GM20431 (cell line): Measurements from ENCODE around the gene SOX8.
"Not testable (repeated sequence)": the region's sequence is repeated elsewhere in the genome, so short reads cannot be mapped to it uniquely, and the experiment has no call there.

ENCODE experiments used
- in situ Hi-C: fragments of 300-500 bp; cut with MseI, MboI; formaldehyde crosslinking; loops from one replicate; pipeline ENCODE4 v1.15.0; 2020; ENCODE audit warnings: low sequenced_read_pairs; ENCODE audit not compliant: unreplicated experiment

SOX8 gene

GRCh38 chr16:952321-952720 is 29.2 kb upstream of the SOX8 start:
- in situ Hi-C loops, result no loop called here

DNA sequence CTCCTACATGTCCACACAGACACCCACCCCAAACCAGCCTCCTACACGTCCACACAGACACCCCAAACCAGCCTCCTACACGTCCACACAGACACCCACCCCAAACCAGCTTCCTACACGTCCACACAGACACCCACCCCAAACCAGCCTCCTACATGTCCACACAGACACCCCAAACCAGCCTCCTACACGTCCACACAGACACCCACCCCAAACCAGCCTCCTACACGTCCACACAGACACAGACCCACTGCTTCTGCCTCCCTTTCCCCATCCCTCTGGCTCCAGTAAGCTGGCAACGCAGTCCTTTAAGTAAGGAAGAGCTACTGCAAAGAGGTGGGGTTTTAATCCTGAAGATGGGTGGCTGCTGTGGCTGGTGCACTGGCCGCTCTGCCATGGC is 27.8 kb upstream of the SOX8 start:
- in situ Hi-C loops, result not testable (repeated sequence)

DNA sequence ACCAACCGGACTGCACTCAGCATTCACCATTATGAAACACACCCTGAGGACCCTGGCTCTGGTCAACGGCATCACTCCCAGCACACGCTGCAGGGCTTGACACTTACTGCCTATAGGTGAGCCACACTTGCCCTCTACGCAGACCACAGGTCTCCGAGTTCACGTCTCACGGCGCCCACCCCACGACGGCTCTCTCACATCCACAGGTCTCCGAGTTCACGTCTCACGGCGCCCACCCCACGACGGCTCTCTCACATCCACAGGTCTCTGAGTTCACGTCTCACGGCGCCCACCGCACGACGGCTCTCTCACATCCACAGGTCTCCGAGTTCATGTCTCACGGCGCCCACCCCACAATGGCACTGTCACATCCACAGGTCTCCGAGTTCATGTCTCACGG is 25.8 kb upstream of the SOX8 start:
- in situ Hi-C loops, result not testable (repeated sequence)

- in situ Hi-C loops, result no loop called here
Measured at GRCh38 chr16:959232-960040, 22.1 kb upstream of the SOX8 start.

DNA sequence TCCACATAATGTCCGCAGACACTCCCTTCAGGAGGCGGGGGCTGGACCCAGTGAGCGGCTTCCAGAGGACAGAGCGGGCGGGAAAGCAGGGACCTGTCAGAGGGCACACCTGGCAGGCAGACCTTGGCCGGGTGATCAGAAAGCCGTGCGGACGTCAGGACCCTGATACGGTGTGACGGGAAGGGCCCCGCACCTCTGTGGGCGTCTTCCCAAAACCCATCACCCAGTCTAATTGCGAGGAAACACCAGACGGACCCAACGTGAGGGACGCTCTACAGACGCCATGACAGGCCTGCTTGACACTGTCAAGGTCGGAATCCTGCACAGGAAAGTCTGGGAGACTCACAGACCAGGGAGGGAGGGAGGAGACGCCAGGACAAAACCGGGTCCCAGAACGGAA is 19.2 kb upstream of the SOX8 start:
- in situ Hi-C loops, result no loop called here

DNA sequence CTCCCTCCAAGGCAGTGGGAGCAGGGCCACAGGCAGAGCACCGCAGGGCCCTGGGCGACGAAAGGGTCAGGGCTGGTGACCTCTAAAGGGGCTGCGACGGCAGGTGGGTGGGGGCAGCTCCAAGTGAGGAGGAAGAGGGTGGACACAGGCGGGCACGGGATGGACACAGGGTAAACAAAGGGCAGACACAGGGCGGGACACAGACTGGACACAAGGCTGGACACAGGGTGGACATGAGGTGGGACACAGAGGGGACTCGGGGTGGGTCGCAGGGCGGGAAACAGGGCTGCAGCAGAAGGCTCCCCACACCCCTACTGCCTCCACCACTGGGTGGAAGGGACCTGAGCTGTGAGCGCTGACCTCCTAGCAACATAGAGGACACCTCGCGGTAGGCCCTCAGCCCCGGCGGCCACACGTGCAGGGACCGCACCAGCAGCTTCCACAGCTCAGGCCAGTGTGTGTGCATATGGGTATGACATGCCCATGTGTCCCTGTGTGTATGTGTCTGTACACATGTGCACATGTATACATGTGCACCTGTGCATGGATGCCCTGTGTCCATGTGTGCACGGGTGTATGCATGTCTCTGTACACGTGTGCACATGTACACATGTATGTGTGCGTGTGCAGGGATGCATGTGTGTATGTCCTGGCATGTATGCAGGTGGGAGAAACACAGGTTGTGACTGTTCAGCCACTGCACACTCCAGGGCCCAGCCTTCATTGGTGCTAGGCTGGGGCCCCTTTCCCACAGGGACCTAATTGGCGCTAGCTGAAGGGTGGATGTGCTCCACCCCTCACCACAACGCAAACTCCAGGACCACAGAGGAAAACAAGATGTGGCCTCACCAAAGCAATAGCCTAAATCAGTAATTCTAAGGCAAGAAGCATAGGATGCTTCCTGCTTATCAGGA is 18.4 kb upstream of the SOX8 start:
- in situ Hi-C loops, result no loop called here

DNA sequence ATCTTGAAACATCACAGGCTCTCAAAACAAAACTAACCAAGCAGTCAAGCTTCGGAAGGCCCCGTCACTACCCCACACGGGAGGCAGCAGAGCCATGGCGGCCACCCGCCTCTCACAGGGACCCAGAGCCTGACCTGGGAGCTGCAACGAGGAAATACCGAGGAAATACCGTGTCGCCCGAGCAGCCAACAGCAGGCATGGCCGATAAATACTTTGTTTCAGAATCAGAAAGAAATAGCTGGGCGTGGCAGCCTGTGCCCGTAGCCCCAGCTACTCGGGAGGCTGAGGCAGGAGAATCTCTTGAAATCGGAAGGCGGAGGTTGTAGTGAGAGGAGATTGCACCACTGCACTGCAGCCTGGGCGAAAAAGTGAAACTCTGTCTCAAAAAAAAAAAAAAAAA is 17.7 kb upstream of the SOX8 start:
- in situ Hi-C loops, result no loop called here

GRCh38 chr16:964356-965035 is 17.1 kb upstream of the SOX8 start:
- in situ Hi-C loops, result no loop called here

GRCh38 chr16:965036-965395 is 16.6 kb upstream of the SOX8 start:
- in situ Hi-C loops, result no loop called here

GRCh38 chr16:965487-965886 is 16.1 kb upstream of the SOX8 start:
- in situ Hi-C loops, result no loop called here

DNA sequence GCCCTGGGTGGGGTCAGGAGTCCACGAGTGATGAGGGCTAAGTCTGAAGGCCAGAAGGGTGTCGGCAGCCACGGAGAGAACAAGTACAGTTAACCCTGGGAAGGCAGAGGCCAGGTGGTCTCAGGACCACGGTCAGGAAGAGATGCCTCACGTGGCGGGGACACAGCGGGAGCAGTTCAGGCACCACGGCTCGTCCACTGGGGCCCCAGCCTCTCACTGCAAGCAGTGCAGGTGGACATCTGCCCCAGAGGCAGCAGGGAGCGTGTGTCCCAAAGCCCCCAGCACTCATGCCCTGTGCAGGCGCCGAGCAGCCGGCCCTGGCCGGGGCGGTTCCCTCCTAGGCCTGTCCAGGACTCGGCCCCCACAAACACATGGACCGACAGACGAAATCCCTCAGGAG is 15.5 kb upstream of the SOX8 start:
- in situ Hi-C loops, result no loop called here

- in situ Hi-C loops, result no loop called here
Measured at GRCh38 chr16:966505-966904, 15.1 kb upstream of the SOX8 start.

GRCh38 chr16:967077-967541 is 14.5 kb upstream of the SOX8 start:
- in situ Hi-C loops, result no loop called here

DNA sequence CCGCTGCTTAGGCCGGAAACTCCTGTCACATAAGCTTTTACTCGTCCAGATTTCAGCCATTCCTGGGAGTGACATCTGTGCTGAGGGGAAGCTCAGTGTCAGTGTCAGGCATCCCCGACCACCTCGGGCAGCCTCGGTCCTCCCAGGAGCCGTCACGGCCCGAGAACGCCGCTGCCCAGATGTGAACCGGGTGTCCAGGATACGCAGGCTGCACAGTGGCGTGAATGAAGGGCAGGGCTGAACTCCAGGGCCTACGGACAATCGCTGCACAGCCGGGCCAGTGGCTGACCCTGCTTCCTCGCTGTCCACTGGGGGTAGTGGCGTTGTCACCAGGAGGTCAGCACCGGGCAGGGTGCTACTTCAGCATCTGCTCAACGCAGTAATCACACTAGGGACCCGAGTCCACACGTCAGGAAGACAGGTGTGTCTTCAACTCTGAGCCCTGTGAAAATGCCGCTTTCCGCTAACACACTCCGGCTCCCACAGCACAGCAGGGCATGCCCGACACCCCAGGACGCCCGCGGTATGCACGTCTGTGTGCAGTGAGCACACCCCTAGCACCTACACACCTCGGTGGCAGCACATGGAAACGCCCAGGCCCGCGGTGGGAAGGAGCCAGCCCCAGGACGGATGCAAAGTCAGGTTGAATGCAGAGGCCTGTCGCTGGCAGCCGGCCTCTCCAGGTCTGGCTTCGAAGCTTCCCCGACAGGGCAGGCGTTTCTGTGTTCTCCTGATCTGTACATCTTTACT is 13.8 kb upstream of the SOX8 start:
- in situ Hi-C loops, result no loop called here

DNA sequence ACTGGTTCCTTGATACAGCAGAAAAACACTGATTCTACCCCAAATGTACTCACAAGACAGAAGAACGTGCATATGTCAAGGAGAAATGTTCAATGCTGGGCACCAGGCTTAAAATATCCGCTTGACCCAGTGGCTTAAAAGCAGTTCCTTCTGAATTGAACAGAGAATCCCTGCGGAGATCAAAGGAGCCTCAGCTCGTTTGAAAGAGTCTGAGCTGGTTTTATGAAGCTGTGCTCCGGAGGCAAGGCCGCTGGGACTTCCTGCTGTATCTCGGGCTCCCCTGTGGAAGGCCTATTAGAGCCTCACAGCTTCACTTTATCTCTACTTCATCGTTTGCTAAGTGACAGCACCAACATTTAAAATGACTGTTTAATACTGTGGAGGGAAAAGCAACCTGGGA is 12.9 kb upstream of the SOX8 start:
- in situ Hi-C loops, result no loop called here

DNA sequence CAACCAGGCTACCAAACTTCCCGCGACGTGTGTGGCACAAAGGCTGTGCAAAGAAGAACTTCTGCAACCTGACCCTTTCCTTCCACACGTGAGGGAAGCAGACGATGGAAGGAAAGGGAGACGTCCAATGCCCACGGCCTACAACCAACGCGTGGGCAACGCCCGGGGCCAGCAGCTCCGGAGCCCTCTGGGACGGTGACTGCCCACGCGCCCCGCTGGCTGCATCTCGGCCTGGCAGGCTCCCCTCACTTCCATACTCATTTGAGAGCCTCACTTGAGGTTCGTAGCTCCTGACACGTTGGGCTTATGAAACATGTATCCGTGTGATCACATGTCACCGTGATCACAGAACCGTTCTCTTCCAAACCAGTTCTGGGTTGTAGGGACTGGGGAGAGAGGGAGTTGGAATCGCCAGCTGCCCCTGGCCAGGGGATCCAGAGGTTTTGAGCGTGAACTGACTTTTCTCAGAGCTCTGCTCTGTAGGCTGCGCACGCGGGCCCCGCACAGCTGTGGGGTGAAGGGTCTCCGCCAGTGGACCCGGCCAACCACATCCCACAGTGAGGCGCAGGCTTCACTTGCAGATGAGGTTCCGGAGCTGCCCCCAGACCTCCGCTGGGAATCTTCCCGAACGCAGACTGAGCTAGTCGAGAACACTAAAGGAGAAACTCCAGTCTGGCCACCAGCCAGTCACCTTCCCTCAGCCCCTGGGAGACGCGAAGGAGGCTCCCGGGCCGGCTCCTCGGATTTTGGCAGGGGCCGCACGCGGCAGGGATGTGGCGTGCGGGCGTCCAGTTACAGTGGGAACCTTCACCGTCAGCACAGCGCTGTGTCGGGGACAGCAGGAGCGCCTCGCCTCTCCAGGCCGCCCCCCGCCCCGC is 11.8 kb upstream of the SOX8 start:
- in situ Hi-C loops, result no loop called here

DNA sequence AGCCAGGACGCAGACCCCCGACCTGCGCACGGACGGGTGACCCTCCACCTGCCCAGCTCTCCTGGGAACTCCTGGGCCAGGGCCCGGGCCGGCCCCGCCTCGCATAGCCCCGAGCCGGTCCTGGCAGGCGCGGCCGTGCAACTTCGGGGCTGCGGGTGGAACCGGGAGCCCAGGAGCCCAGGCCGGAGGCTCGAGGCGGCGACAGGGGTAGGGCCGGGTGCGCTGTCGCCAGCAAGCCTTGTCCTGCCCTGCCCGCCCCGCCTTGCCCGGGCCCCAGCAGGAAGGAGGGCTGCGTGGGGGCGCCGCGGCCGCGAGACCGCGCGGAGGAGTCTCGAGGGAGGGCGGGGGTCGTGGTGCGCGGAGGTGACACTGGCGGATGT is 11.2 kb upstream of the SOX8 start:
- in situ Hi-C loops, result no loop called here

- in situ Hi-C loops, result no loop called here
Measured at GRCh38 chr16:970766-971581, 10.6 kb upstream of the SOX8 start, which contains the start of gene LMF1. TSS of gene LMF1 (minus strand) at chr16:970984. CDS start at chr16:970980, 4 bp downstream.
